DMS53 treated with DMSO at 0.1 percent for 48 hours (cell line): ENCODE results near the gene PSMB7.
"Not testable (repeated sequence)": the region's sequence is repeated elsewhere in the genome, so short reads cannot be mapped to it uniquely, and the experiment has no call there.

ENCODE experiments used
- DNase-seq: peaks from one replicate; lab custom pipeline; 2025; ENCODE audit not compliant: unreplicated experiment; lab: John Stamatoyannopoulos, UW

Gene PSMB7

DNA sequence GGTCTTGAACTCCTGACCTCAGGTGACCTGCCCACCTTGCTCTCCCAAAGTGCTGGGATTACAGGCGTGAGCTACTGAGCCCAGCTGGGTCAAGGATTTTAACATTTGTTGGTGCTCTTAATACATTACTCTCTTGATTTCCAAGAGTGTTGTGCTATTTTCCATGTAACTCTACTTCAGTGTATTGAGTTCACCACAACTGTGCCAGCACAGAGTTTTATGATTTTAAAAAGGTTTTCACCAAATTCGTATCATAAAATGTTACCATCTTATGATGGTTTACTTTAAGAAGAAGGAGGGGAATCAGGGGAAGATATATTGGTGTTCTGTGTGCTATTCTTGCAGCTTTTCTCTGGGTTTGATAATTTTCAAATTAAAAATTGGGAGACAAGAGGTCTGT, 28.4 kb upstream of the PSMB7 start:
- DNase-seq = no peak

DNA sequence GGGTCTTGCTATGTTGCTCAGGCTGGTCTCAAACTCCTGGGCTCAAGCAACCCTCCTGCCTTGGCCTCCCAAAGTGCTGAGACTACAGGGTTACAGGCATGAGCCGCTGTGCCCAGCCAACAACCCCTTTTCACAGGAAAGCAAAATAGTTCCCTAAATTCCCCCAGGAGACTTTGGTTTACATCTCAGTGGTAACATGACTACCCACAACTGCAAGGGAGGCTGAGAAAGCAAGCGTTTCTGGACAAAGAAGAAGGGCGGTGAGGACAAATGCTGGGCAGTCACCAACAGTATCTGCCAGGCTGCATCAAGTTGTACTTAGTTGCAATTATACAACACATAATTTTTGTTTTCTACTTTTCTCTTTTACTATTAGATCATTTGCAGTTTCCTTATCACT, 27.6 kb upstream of the PSMB7 start:
- no peak for DNase-seq

DNA sequence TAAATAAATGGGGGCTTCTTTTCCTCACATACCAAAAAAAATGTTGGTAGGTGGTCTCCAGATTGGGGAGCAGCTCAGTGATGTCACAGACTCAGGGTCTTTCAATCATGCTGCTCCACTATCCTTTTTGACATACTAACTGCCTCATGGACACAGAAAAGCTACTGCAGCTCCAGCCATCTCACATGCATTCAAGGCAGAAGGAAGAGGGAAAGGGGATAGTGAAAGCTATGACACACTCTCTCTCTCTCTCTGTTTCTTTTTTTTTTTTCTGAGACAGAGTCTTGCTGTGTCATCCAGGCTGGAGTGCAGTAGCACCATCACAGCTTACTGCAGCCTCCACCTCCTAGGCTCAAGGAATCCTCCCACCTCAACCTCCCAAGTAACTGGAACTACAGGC, 27.1 kb upstream of the PSMB7 start:
- no peak for DNase-seq

DNA sequence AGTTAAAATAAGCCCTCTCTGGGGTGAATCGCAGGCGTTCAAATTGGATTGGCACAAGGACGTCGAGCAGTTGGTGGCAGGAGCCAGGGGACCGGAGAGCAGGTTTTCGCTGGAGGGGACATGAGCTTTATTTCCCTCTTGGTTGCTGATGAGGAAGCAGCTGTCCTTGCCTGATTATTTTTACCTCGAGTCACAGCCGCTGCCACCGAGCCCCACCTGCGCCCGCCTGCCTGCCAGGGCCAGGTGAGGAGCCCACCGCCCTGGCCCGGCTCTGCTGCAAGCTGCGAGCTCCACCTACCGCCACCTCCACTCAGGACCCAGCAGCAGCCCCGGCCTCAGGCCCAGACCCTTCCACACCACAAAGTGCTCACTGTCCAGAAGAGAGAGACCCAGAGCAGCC, 26.0 kb upstream of the PSMB7 start:
- no peak for DNase-seq

DNA sequence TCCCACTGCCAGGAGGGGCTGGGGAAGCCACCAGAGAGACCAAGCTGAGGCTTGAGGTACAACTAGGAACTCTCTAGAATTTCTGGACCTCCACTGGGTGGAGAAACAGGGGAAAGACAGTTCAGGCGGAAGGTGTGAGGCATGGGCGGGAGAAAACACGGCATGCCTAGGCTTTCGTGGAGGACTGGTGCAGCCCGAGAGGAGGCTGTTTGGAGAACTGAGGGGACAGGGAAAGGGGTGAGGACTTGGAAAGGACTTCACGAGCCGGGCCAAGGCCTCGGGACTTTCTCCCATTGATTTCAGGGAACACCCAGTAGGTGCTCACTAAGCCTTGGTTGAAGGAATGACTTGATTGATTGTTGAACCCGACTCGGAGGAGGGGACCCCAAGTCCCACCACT, 25.5 kb upstream of the PSMB7 start:
- no peak for DNase-seq

DNA sequence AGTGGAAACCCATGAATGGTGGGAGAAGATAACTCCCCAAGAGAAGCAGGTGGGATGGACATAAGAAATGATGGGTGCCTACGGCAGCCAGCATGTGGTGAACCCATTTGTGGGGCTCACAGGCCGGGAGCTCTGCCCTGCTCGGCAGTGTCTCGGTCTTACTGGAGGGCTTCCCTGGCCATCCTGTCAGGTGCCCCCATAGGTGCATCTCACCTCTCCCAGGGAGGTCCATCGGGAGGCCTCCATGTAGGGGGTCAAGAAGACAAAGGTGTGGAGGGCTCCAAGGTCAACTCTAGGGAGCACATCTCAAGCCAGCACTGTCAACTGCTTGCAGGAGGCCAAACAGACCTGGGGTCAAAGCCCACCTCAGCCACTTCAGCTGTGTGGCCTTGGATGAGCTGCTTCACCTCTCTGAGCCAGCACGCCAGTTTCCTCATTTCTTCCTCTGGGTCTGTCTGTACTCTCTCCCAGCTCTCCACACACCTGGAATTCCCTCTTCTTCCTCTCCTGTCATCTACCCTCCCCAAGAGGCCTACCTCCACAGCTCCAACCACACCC, 24.5 kb upstream of the PSMB7 start:
- DNase-seq = no peak

DNA sequence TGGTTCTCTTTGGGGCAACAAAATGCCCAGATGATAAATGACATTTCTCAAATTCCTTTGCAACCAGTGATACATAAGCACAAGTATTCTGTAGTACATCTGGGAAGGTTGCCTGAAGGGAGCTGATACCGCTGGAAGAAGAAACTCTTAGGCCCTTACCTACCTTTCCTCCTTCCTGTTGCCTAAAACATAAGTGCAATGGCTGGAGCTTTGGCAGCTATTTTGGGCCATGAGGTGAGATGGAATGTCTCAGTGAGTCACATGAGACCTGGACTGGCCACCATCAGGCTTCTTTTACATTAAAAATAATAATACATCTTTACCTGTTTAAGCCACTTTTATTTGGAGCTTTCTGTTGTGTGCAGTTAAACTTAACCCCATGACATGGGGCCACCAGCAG, 23.8 kb upstream of the PSMB7 start:
- DNase-seq = no peak

DNA sequence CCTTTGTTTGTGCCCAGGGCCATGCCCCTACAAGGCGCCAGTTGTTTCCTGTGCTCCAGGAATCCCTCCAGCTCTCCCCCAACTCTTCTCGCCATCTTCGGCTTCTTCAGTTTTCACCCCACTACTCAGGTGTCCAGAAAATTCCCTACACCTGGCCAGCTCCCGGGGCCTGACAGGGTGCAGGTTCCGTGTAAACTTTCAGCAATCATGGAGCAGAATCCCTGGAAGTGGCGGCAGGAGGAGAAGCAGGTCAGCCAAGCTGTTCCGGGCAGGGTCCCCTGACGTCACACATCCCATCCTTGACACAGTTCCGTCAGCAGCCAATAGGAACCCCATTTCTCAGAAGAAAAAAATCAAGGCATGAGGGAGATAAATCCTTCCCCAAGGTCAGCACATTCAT, 22.8 kb upstream of the PSMB7 start:
- DNase-seq = no peak

DNA sequence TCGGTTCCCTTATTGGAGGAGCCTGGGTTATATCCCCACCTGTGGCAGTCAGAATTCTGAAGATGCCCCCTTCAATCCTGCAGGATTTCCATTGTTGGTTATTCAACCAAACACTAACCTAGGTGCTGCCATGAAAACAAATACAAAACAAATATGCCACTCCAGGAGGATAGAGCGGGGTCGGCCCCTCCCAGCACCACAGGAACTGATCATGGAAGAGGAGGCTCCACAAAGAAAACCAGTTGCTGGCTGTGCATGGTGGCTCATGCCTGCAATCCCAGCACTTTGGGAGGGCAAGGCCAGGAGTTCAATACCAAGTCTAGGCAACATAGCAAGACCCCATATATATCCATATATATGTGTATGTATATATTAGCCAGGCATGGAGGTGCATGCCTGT, 21.8 kb upstream of the PSMB7 start:
- DNase-seq = no peak

DNA sequence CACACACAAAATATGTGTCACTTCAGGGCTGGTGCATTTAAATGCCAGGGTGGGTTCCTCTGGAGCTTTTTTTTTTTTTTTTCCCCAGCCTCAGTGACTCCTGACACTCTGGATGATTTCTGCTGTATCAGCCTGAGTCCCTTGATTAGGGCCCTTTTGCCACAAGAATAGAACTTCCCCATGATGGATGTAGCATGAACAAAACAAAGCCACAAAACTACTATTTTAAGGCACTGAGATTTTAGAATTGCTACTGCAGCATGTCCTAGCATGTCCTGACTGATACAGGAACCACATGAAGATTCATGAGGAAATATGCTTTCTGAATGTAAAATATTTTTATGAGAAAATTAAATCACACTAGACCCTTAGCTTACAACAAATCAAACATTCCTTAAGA, 21.1 kb upstream of the PSMB7 start:
- DNase-seq = no peak

DNA sequence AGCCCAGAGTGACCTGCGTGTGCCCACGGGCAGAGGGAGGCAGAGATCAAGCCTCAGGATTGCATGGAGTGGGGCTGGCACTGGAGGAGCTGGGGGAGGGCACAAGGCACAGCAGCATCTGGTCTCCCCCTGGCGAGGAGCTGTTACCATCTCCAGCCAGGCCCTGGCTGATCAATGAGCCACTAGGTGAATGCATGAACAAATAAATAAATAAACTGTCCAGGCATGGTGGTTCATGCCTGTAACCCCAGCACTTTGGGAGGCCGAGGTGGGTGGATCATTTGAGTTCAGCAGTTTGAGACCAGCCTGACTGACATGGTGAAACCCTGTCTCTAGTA, 14.3 kb upstream of the PSMB7 start:
- DNase-seq = no peak

DNA sequence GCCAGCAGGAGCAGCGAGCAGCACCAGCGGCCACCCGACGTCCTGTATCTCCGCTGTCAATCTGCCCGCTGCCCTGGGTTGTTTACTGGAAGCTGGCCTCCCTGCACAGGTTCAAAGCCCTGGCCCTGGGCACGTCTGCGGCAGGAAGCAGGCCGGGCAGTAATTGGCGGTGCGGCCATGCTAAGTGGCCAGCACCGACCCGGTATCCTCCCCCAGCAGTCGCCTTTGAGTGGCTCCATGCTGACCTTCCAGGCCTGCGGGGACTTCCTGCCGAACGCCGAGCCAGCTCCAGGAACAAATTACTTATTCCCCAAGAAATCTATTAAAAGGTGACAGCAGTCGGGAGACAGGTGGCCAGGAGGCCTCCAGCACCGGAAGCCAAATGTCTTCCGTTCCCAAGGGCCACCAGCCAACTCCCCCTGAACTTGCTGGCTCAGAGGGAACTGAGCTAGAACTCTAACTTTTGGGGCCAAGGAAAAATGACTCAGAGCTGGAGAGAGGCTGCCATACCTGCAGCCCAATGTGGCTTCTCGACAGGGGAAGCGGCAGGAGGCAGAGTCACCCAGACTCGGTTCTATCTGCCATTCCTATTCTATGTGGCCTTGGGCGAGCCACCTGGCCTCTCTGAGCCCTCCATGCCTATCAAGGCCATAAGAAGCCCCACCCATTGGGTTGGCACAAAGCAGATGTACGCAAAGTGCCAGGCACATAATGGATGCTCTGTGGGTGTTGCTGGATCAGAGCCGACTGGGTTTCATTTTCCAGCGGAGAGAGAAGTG, 13.7 kb upstream of the PSMB7 start:
- no peak for DNase-seq

DNA sequence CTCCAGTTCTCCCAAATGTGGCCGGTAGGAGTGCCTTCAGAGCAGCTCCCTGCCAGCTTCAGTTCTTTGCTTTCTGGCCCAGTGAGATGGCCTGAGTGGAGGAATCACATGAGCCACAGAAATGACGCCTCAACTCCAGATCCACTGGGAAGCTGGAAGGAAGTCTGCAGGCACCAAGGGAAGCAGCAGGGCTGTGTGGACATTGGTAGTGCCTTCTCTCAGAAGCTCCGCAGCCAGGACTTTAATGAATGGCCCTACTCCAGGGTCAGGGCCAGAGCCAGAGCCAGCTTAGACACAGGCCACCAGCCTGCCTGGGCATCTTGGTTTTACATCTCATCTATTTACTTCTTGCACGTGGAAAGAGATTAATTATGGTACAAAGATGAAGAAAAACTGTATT, 12.0 kb upstream of the PSMB7 start:
- DNase-seq = no peak

DNA sequence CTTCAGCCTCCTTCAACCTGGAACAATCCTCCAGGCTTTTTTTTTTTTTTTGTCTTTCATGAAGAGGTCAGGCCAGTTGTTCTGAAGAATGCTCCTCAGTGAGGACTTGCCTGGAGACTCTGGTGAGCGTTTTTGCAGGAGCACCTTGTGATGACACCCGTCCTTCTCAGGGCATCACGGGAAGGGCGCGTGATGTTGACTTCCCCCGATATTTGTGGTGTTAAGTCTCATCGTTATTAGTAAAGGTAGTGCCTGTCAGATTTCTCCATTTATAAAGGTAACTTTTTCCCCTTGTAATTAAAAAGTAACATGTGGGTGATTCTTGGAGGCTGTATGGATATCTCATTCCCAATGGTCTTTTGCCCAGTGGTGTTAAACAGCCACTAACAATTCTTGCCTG, 11.1 kb upstream of the PSMB7 start:
- DNase-seq = no peak

DNA sequence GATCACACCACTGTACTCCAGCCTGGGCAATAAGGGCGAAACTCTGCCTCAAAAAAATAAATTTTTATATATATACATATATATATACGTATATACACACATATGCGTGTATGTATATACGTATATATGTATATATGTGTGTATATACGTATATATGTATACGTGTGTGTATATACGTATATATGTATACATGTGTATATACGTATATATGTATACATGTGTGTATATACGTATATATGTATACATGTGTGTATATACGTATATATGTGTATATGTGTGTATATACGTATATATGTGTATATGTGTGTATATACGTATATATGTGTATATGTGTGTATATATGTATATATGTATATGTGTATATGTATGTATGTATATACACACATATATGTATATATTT, 10.5 kb upstream of the PSMB7 start:
- not testable (repeated sequence) for DNase-seq

DNA sequence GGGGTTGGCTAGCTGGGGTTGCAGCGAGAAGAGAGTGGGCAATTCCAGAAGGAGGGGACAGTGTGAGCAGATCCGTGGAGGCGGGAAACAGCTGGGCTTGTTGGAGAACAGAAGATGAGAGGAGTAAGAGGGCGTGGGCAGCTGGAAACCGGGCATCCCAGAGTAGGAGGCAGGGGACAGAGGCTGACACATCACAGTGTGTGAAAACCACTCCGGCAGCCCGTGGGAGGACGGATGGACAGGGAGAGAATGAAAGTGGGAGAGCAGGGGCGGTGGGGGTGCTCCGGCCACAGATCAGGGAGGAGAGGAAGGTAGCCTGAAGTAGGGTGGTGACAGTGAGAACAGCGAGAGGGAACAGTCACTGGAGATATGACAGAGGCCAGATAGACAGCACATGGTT, 8.3 kb upstream of the PSMB7 start:
- no peak for DNase-seq

DNA sequence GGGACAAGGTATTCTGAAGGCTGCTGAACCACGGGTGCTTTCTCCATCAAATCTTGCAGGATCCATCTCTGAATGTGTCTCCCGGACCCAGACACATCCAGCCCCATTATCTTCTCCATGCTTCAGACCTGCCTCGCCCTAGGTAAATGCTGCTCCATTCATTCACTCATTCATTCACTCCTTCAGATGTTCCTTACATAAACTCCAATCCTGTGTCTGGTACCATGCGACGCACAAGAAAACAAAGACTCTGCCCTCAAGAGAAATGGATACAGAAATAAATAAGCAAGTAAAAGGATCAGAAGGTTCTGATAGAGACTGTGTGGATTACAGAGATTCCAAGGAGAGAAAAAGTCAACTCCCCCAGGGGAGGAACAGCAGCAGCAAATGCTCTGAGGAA, 7.9 kb upstream of the PSMB7 start:
- no peak for DNase-seq

DNA sequence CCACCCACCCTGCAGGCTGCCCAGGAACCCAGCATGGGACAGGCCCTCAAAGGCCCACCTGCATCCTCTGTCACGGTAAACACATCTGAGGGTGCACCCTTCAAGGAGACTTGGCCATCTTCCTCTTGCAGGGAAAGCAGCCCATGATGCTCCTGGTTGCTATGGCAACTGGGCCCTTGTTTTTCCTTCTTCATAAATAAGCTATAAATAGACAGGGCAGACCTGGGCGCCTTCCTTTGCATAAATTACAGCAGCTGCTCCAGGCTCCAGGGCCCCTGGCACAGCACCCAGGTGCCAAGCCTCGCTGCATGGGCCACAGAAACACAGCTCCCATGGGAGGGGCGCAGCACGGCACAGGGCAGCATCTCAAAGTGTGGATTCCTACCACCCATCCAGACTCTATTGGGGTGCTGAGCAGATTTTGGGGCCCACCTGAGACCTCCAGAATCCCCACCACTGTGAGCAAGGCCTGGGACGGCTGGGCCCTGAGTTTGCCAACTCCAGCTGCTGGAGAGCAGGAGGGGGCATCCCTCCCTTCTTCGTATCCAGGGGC, 5.8 kb upstream of the PSMB7 start:
- DNase-seq = no peak

DNA sequence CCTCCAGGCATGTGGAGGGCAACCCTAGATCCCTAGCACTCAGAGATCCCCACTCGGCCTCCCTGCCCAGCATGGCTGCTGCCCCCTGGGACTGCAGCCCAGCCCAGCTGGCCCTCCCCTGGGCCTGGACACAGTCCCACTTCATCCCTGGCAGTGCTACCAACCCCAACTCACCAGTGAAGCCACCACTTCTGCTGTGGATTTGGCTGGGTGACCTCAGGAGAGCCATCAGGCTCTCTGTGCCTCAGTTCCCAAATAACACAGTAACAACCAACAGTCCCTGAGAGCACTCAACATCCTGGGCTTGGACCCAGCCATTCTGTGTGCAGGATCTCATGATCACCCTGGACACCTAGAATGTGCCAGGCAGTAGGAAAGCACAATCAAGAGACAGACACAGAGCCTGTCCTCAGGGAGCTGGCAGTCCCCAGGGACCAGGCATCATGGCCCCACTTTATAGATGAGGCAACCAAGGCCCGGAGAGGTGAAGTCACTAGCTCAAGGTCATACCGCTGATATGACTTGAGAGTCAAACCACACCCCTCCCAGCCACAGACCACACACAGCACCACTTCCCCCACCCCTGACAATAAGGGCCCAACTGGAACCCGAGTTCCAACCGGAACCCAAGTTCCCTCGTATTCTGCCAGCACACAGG, 4.7 kb upstream of the PSMB7 start:
- DNase-seq = no peak

DNA sequence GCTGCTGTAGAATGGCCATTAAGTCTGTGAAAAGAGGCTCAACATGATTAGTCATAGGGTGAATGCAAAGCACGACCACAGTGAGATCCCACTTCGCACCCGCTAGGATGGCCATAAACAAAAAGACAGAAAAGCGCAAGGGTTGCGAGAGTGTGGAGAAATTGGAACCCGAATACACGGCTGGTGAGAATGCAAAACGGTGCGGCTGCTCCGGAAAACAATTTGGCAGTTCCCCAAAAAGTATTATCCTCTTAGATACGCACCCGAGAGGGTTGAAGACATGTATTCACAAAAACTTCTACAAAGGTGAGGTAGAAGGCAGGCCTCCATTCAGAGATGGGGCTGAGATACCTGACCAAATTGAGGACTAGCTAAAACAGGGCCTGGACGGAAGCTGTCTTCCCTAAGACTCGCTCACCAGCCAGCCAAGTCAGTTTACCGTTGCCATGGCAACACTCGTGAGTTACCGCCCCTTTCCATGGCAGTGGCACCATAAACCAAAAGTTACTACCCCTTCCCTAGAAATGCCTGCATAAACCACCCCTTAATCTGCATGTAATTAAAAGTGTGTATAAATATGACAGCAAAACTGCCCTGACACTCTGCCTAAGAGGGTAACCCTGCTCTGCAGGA, 726 bp upstream of the PSMB7 start:
- DNase-seq = no peak

DNA sequence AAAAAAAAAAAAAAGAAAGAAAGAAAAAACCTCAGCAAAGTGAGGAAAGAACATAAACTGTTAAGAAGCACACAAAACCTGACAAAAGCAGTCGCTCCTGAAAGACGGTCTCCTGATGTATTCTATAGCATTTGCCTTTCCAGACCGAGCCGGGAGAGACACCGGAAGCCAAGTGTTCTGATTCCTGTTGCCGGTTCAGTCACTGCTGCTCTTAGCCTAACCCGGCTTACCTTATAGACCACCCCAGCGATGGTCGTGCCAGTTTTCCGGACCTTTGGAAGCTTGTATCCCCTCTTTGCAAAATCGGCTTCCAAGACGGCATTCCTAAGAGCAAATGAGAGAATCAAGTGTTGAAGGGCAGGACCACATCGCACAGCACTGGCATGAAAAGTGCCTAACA, 630 bp downstream of the PSMB7 start:
- no peak for DNase-seq

DNA sequence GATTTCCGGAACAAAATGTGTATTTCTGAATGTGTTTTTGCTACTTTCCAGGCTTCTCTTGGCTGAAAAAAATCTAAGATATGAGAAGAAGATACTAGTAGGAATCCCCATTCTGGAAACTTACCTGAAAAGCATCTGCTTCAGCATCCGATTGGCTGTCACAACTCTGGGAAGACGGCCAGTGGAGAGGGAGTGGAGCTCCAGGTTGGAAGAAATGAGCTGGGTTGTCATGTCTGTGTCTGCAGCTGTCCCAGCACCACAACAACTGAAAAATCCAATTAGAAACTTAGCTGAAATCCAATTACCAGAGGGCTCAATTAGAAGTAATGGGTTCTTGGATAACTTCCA, 3.0 kb downstream of the PSMB7 start:
- DNase-seq = no peak
